GM13976 (cell line): ENCODE measurements around the gene TBC1D23.
"Not testable (repeated sequence)": the region's sequence is repeated elsewhere in the genome, so short reads cannot be mapped to it uniquely, and the experiment has no call there.

Experiments used
- DNase-seq: peaks from one replicate; pipeline ENCODE4 v3.0.0; 2012; ENCODE audit warnings: low spot score
- in situ Hi-C: fragments of 300-500 bp; cut with MboI; formaldehyde crosslinking; loops from one replicate; pipeline ENCODE4 v1.12.0; 2022; ENCODE audit warnings: low sequenced_read_pairs, mixed read lengths, inconsistent platforms; ENCODE audit not compliant: unreplicated experiment
- TF ChIP-seq, protein P1 (sequence below): IDR thresholded peaks from 2 replicates; pipeline ENCODE4 v1.5.1; 2012; ENCODE audit warnings: borderline replicate concordance, mild to moderate bottlenecking; ENCODE audit not compliant: insufficient read depth; ENCODE audit errors: extremely low read depth, missing control alignments, control extremely low read depth

Gene TBC1D23

DNA sequence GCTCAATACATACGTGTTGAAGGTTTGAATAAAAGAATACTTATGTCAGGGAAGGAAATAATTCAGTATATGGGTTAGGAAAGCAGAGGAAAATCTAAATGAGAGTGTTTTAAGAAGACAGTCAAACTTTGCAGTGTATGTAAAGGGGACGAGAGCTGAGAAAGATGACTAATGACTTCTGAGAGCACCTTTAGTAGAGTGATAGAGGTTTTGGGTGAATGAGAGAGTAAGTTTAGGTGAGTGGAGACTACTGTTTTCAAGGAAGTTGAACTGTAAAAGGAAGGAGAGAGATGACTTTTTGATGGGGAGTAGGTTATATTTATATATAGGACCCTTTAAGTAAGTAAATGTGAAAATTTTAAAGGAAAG is 9.4 kb downstream of the TBC1D23 start:
- in situ Hi-C loops: no loop called here
- no peak for DNase-seq
- TF ChIP-seq, protein P1, sequence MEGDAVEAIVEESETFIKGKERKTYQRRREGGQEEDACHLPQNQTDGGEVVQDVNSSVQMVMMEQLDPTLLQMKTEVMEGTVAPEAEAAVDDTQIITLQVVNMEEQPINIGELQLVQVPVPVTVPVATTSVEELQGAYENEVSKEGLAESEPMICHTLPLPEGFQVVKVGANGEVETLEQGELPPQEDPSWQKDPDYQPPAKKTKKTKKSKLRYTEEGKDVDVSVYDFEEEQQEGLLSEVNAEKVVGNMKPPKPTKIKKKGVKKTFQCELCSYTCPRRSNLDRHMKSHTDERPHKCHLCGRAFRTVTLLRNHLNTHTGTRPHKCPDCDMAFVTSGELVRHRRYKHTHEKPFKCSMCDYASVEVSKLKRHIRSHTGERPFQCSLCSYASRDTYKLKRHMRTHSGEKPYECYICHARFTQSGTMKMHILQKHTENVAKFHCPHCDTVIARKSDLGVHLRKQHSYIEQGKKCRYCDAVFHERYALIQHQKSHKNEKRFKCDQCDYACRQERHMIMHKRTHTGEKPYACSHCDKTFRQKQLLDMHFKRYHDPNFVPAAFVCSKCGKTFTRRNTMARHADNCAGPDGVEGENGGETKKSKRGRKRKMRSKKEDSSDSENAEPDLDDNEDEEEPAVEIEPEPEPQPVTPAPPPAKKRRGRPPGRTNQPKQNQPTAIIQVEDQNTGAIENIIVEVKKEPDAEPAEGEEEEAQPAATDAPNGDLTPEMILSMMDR: no peak

DNA sequence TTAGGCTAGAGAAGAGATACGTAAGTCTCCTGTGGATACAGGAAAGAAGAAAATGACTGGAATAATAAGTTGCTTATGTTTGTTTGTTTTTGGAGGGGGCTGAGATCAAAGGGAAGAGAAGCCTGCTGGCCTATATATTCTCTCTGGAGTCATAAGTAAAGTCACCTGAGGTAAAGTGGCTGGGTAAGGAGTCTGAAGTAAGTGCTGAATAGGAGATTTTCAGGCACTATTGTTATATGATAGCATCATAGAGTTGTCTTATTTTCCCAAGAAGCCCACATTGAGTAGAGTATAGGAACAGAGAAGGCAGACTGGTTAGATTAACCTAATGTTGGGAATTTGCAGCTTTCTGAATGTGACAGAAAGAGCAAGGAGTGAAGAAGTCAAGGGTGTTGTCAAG is 10.7 kb downstream of the TBC1D23 start:
- TF ChIP-seq, protein P1: no peak
- no peak for DNase-seq
- in situ Hi-C loops: no loop called here

DNA sequence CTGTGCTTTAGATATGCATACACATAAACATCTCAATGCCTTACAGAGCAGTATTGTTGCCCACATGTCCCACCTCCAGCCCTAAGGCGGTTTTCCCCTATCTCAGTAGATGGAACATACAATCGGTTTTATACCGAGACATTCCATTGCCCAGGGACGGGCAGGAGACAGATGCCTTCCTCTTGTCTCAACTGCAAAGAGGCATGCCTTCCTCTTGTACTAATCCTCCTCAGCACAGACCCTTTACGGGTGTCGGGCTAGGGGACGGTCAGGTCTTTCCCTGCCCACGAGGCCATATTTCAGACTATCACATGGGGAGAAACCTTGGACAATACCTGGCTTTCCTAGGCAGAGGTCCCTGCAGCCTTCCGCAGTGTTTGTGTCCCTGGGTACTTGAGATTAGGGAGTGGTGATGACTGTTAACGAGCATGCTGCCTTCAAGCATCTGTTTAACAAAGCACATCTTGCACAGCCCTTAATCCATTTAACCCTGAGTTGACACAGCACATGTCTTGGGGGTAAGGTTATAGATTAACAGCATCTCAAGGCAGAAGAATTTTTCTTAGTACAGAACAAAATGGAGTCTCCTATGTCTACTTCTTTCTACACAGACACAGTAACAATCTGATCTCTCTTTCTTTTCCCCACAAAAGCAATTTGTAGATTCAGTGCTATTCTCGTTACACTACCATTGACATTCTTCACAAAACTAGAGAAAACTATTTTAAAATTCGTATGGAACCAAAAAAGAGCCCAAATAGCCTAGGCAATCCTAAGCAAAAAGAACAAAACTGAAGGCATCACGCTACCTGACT is 12.2 kb downstream of the TBC1D23 start:
- DNase-seq, in situ Hi-C loops: not testable (repeated sequence)

DNA sequence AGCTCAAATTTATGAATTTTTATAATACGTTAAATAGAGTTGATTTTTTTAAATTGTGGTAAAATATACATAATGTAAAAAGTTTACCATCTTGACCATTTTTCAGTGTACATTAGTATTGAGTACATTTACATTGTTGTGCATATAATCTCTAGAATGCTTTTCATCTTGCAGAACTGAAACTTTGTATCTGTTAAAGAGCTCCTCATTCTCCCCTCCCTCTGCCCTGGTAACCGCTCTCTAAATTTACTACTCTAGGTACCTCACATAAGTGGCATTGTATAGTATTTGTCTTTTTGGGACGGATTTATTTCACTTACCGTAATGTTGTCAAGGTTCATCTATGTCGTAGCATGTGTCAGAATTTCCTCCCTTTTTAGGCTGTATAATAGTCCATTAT is 13.6 kb downstream of the TBC1D23 start:
- DNase-seq: no peak
- in situ Hi-C loops: no loop called here
- TF ChIP-seq, protein P1: no peak

DNA sequence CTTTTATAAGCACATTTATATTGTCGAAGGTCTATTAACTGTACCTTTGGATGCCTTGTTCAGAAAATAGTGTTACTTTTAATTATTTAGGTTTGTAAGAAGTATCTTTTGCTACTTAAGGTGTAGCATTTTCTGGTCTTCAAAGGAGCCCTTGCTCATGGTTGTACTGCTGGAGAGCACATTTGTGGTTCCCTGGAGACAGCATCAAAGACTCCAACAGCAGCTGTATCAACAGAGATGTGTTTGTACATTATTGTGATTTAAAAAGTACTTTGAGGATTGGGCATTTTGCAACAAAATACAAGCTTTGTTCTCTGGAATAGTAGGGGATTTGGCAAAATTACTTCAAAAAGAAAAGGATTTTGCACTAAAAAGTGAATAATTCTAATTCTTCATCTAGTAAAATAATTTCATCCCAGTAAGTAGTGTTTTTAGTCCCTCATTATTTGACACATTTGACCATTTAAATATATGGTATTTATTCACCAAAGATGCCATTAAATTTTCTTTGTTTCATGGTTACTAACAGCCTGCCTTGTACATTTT is 16.5 kb downstream of the TBC1D23 start:
- DNase-seq: no peak
- TF ChIP-seq, protein P1: no peak
- in situ Hi-C loops: no loop called here

DNA sequence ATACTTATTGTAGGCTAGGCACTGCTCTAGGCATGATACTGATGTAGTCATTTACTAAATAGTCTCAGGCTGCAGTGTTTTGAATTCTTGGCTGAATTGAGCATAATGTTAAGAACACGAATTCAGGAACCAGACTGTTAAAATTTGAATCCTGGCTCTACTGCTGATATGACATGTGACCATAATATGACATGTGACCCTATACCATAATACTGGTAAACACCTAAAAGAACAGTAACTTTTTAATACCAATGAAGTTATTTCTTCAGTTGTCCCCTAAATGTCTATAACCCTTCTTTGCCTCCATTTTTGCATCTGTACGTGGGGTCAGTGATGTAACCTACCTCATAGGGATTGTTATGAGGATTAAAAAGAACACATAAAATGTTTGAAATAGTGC is 18.1 kb downstream of the TBC1D23 start:
- TF ChIP-seq, protein P1: no peak
- no peak for DNase-seq
- in situ Hi-C loops: no loop called here

DNA sequence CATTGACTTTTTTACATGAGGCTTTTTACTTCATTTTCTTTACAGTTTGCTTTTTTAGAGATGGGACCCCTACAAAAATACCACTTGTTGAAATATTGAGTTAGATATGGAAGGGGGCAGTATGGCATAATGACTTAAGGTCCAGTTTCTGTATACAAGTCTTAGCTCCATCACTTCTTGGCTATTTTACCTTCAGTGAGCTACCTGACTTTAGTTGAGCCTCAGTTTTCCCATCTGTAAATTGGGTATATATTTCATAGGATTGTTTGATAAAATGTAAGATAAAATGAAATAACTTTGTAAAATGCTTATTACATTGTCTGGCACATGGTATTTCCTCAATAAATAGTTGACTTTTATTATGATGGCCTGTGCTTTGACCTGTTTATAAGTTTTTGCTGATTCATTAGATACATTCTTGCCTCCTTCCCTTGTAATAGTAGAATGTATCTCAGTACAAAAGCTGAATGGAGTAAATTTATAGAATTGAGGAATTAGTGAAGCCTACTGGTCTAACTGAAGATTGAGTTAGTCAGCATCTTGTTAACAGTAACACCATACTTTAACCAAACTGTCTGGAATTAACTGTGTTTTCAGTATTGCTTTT is 27.6 kb downstream of the TBC1D23 start:
- TF ChIP-seq, protein P1: no peak
- no peak for DNase-seq
- in situ Hi-C loops: no loop called here
